COLO668 (cell line): Measurements from ENCODE around the gene MVB12B.

Experiments
- DNase-seq: peaks from one replicate; lab custom pipeline; 2025; ENCODE audit not compliant: unreplicated experiment; lab: John Stamatoyannopoulos, UW

MVB12B gene

GRCh38 chr9:126380447-126380846 lies 53.8 kb downstream of the MVB12B start:
- no peak for DNase-seq

GRCh38 chr9:126381195-126381594 lies 54.6 kb downstream of the MVB12B start:
- DNase-seq = no peak

GRCh38 chr9:126383406-126384046 lies 56.9 kb downstream of the MVB12B start:
- DNase-seq = no peak

GRCh38 chr9:126384926-126385325 lies 58.3 kb downstream of the MVB12B start:
- no peak for DNase-seq

- peak; percentile 8 for DNase-seq
Measured at GRCh38 chr9:126386088-126386487, 59.5 kb downstream of the MVB12B start.

- no peak for DNase-seq
Measured at GRCh38 chr9:126386776-126387175, 60.1 kb downstream of the MVB12B start.

- no peak for DNase-seq
Measured at GRCh38 chr9:126388964-126389708, 62.5 kb downstream of the MVB12B start.

- no peak for DNase-seq
Measured at GRCh38 chr9:126389992-126390391, 63.4 kb downstream of the MVB12B start.

GRCh38 chr9:126390923-126391322 lies 64.3 kb downstream of the MVB12B start:
- no peak for DNase-seq

- no peak for DNase-seq
Measured at GRCh38 chr9:126391713-126392661, 65.4 kb downstream of the MVB12B start.

GRCh38 chr9:126392662-126393371 lies 66.2 kb downstream of the MVB12B start:
- no peak for DNase-seq

- DNase-seq = no peak
Measured at GRCh38 chr9:126393876-126394275, 67.2 kb downstream of the MVB12B start.

- DNase-seq = no peak
Measured at GRCh38 chr9:126394802-126395201, 68.2 kb downstream of the MVB12B start.

GRCh38 chr9:126395439-126396212 lies 69.0 kb downstream of the MVB12B start:
- DNase-seq = peak; percentile 7

- DNase-seq = peak; percentile 5
Measured at GRCh38 chr9:126397056-126397455, 70.4 kb downstream of the MVB12B start.

GRCh38 chr9:126398403-126399058 lies 71.9 kb downstream of the MVB12B start:
- peak; percentile 68 for DNase-seq

- no peak for DNase-seq
Measured at GRCh38 chr9:126399251-126399650, 72.6 kb downstream of the MVB12B start.

GRCh38 chr9:126399789-126400188 lies 73.2 kb downstream of the MVB12B start:
- DNase-seq = no peak

- no peak for DNase-seq
Measured at GRCh38 chr9:126400571-126400970, 73.9 kb downstream of the MVB12B start.

GRCh38 chr9:126401107-126401506 lies 74.5 kb downstream of the MVB12B start:
- DNase-seq = no peak
